GM12865 (cell line): ENCODE results near the gene BACE2.

Experiments used
- DNase-seq: peaks from one replicate; pipeline ENCODE4 v3.0.0; 2010; ENCODE audit warnings: low read depth
- H3K4me3 ChIP-seq: 2 replicates; pipeline ENCODE4 v1.5.1; 2011; ENCODE audit warnings: mild to moderate bottlenecking, low read depth, low read length, control low read depth
- CTCF ChIP-seq: IDR thresholded peaks from 2 replicates; pipeline ENCODE4 v1.5.1; 2011; ENCODE audit warnings: low read length, control low read depth, low read depth, inconsistent platforms; ENCODE audit not compliant: insufficient read depth; ENCODE audit errors: missing control alignments

The BACE2 gene

GRCh38 chr21:41139275-41139674 is 28.7 kb upstream of the BACE2 start:
- no peak for TF ChIP-seq CTCF
- no peak for DNase-seq

GRCh38 chr21:41139951-41140350 is 28.0 kb upstream of the BACE2 start:
- DNase-seq: no peak
- no peak for TF ChIP-seq CTCF
- no peak overlapping the region for H3K4me3 ChIP-seq

More at GRCh38 chr21:41139275-41139674, 28.7 kb upstream of the BACE2 start:
- H3K4me3 ChIP-seq: no peak overlapping the region

- TF ChIP-seq CTCF: no peak
- no peak for DNase-seq
- H3K4me3 ChIP-seq: no peak overlapping the region
Observed at GRCh38 chr21:41141031-41141457, 26.9 kb upstream of the BACE2 start.

GRCh38 chr21:41142051-41142795 is 25.7 kb upstream of the BACE2 start:
- H3K4me3 ChIP-seq: no peak overlapping the region
- TF ChIP-seq CTCF: no peak
- no peak for DNase-seq

GRCh38 chr21:41143596-41144325 is 24.2 kb upstream of the BACE2 start:
- no peak overlapping the region for H3K4me3 ChIP-seq
- DNase-seq: no peak
- TF ChIP-seq CTCF: no peak

- no peak overlapping the region for H3K4me3 ChIP-seq
- no peak for TF ChIP-seq CTCF
- DNase-seq: no peak
Observed at GRCh38 chr21:41147096-41147978, 20.6 kb upstream of the BACE2 start.
